Uterus (tissue), 2 donors: ENCODE data around the gene S100A2.

ENCODE experiments used
- POLR2A ChIP-seq, 2 donors: fragments of 450-650 bp; IDR thresholded peaks; one replicate each; pipeline ENCODE4 v1.6.1; 2016; ENCODE audit warnings: antibody characterized with exemption in 2 of 2, mild to moderate bottlenecking in 1 of 2, moderate library complexity in 1 of 2
- TF ChIP-seq, protein P1 (sequence below), 4 experiments: fragments of 200-600 bp in 2 of 4; fragments of 450-650 bp in 2 of 4; sonication (generic) in 2 of 4; IDR thresholded peaks; one replicate each; pipeline ENCODE4 v1.5.1; 2016 to 2019; ENCODE audit warnings: antibody characterized with exemption in 4 of 4, mild to moderate bottlenecking in 2 of 4, moderate library complexity in 1 of 4

DNA sequence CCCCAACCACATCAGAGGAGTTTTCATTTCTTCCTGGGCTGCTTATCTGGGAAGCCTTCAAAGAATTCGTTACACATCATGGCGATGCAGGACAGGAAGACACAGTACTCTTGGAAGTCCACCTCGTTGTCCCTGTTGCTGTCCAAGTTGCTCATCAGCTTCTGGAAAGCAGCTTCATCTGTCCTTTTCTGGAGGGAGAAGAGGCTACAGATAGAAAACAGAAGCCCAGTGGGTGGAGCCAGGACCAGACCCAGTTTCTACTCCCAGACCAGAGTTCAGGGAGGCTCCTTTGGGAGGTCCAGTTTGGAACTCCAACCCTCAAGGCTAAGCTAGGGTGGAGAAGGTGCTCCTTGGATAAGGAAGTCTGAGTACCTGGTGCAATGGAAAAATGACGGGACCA, 21.9 kb downstream of the S100A2 start:
- TF ChIP-seq, protein P1, sequence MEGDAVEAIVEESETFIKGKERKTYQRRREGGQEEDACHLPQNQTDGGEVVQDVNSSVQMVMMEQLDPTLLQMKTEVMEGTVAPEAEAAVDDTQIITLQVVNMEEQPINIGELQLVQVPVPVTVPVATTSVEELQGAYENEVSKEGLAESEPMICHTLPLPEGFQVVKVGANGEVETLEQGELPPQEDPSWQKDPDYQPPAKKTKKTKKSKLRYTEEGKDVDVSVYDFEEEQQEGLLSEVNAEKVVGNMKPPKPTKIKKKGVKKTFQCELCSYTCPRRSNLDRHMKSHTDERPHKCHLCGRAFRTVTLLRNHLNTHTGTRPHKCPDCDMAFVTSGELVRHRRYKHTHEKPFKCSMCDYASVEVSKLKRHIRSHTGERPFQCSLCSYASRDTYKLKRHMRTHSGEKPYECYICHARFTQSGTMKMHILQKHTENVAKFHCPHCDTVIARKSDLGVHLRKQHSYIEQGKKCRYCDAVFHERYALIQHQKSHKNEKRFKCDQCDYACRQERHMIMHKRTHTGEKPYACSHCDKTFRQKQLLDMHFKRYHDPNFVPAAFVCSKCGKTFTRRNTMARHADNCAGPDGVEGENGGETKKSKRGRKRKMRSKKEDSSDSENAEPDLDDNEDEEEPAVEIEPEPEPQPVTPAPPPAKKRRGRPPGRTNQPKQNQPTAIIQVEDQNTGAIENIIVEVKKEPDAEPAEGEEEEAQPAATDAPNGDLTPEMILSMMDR (IDR thresholded peaks at IDR 0.05) = no peak
- no peak for TF ChIP-seq POLR2A (IDR thresholded peaks at IDR 0.05)
